A549 treated with CORT108297 at 1 μM for 4 hours (cell line): ENCODE results near the gene VPS39. TPM values are rescaled to one million over a fixed set of nuclear protein-coding genes. Genes with fewer than 3 reads are reported as not detected.

Experiments
- total RNA-seq: library from RNA; stranded (reverse); fragments of 200-300 nt; extraction: Qiagen RNA extraction; gene quantifications from 5 replicates; pipeline ENCODE4 v1.2.3, GENCODE V29; 2022

Gene VPS39
- total RNA-seq, result 13.6 to 17.8 TPM (median 16.2 TPM) in 5 replicates

GRCh38 chr15:42207674-42208579, at the start of gene VPS39:
TSS of gene VPS39 (minus strand) at chr15:42208304. CDS start at chr15:42208153, 151 bp downstream.

GRCh38 chr15:42156243-42156922, 51.7 kb downstream of the VPS39 start, which contains the start of gene PLA2G4F:
TSS of gene PLA2G4F (minus strand) at chr15:42156636. CDS start at chr15:42156549, 87 bp downstream.

Other genes starting within 250 kb of the VPS39 start
- 10.0 to 12.4 TPM (median 11.4 TPM) in 5 replicates for gene EHD4, start 235.7 kb downstream of the VPS39 start, total RNA-seq
- gene PLA2G4E, start 187.3 kb downstream of the VPS39 start, total RNA-seq, result 0.02 TPM in 1 of 5 replicates, not detected in the others
- 0.03 TPM in 1 of 5 replicates, not detected in the others for gene PLA2G4D, start 113.7 kb downstream of the VPS39 start, total RNA-seq
- gene PLA2G4F, start 51.7 kb downstream of the VPS39 start, total RNA-seq, result not detected in 5 replicates
- 5.5 to 7.4 TPM (median 6.9 TPM) in 5 replicates for gene GANC, start 64.9 kb upstream of the VPS39 start, total RNA-seq
- gene TMEM87A, start 65.1 kb upstream of the VPS39 start, total RNA-seq, result 24.9 to 33.8 TPM (median 26.2 TPM) in 5 replicates
- gene CAPN3, start 151.2 kb upstream of the VPS39 start, total RNA-seq, result 0.21 to 0.32 TPM (median 0.29 TPM) in 5 replicates